HCT116 (cell line): ENCODE results near the gene CTNNA1.
"Not testable (repeated sequence)": the region's sequence is repeated elsewhere in the genome, so short reads cannot be mapped to it uniquely, and the experiment has no call there.

Source experiments
- POLR2AphosphoS5 ChIP-seq: IDR thresholded peaks from 2 replicates; pipeline ENCODE4 v1.6.1; 2011; ENCODE audit warnings: mild to moderate bottlenecking, low read depth, low read length, moderate library complexity
- REST ChIP-seq: IDR thresholded peaks from 2 replicates; pipeline ENCODE4 v1.6.1; 2012; ENCODE audit warnings: low read depth
- TF ChIP-seq, protein P1 (sequence below), 3 experiments: fragments of 200-600 bp in 1 of 3; sonication (generic) in 1 of 3; IDR thresholded peaks in 2 of 3; conservative IDR thresholded peaks in 1 of 3; 2 replicates each; pipeline ENCODE4 v1.5.1; 2012 to 2017; ENCODE audit warnings: low read depth in 2 of 3, low read length in 2 of 3, antibody characterized with exemption in 1 of 3, borderline replicate concordance in 1 of 3, control low read depth in 1 of 3, mild to moderate bottlenecking in 1 of 3, mixed read lengths in 1 of 3, mixed run types in 1 of 3, moderate library complexity in 1 of 3; ENCODE audit not compliant: insufficient read depth in 1 of 3

- TF ChIP-seq, protein P1, sequence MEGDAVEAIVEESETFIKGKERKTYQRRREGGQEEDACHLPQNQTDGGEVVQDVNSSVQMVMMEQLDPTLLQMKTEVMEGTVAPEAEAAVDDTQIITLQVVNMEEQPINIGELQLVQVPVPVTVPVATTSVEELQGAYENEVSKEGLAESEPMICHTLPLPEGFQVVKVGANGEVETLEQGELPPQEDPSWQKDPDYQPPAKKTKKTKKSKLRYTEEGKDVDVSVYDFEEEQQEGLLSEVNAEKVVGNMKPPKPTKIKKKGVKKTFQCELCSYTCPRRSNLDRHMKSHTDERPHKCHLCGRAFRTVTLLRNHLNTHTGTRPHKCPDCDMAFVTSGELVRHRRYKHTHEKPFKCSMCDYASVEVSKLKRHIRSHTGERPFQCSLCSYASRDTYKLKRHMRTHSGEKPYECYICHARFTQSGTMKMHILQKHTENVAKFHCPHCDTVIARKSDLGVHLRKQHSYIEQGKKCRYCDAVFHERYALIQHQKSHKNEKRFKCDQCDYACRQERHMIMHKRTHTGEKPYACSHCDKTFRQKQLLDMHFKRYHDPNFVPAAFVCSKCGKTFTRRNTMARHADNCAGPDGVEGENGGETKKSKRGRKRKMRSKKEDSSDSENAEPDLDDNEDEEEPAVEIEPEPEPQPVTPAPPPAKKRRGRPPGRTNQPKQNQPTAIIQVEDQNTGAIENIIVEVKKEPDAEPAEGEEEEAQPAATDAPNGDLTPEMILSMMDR (IDR thresholded peaks at IDR 0.05 in 2 of 3, conservative IDR thresholded peaks at IDR 0.05 in 1 of 3; ENCODE audit: borderline replicate concordance in 1 of 3, insufficient read depth in 1 of 3, low read depth in 2 of 3, low read length in 2 of 3): not testable (repeated sequence)
- not testable (repeated sequence) for TF ChIP-seq REST, POLR2AphosphoS5
These were observed 81.6 kb downstream of the CTNNA1 start for GRCh38 chr5:138834853-138835252.
